Activated T-helper 1 cell treated with anti-CD3 and anti-CD28 coated beads, Interleukin-12 subunit alpha, Interleukin-12 subunit beta, Interleukin-2, Interleukin-4 antibody, amounts not matched to agents 30 ng/mL and 10 ng/mL and 1 ng/mL, durations not matched to agents 14 hours and 24 hours and 36 hours (primary cell): ENCODE results near the gene RSU1. TPM values are rescaled to one million over a fixed set of nuclear protein-coding genes. Genes with fewer than 3 reads are reported as not detected.

Experiments used
- DNase-seq: peaks from one replicate; pipeline ENCODE4 v3.0.0; 2021; ENCODE audit warnings: low spot score
- H3K27ac Mint-ChIP-seq: one replicate; pipeline ENCODE4 v1.8.0; 2021; ENCODE audit warnings: mild to moderate bottlenecking, mixed read lengths
- H3K27me3 Mint-ChIP-seq: one replicate; pipeline ENCODE4 v1.8.0; 2022; ENCODE audit warnings: mild to moderate bottlenecking, moderate library complexity, mixed read lengths; ENCODE audit not compliant: insufficient read depth
- H3K36me3 Mint-ChIP-seq: one replicate; pipeline ENCODE4 v1.8.0; 2021; ENCODE audit warnings: low read depth, mixed read lengths
- H3K4me1 Mint-ChIP-seq: one replicate; pipeline ENCODE4 v1.8.0; 2021; ENCODE audit warnings: low read depth, mixed read lengths
- H3K4me3 Mint-ChIP-seq: one replicate; pipeline ENCODE4 v1.8.0; 2021; ENCODE audit warnings: mild to moderate bottlenecking, moderate library complexity, mixed read lengths
- H3K9me3 Mint-ChIP-seq: one replicate; pipeline ENCODE4 v1.8.0; 2021; ENCODE audit warnings: mixed read lengths
- intact Hi-C: fragments of 100-400 bp; cut with micrococcal nuclease; formaldehyde crosslinking; loops from one replicate; pipeline ENCODE4 v1.15.1; 2024
- total RNA-seq: library from RNA; stranded (reverse); gene quantifications from 2 replicates; pipeline ENCODE4 v1.2.3, GENCODE V29; 2022

Gene RSU1
- total RNA-seq, 1 donor from 2014 or later: 46.9 TPM

DNA sequence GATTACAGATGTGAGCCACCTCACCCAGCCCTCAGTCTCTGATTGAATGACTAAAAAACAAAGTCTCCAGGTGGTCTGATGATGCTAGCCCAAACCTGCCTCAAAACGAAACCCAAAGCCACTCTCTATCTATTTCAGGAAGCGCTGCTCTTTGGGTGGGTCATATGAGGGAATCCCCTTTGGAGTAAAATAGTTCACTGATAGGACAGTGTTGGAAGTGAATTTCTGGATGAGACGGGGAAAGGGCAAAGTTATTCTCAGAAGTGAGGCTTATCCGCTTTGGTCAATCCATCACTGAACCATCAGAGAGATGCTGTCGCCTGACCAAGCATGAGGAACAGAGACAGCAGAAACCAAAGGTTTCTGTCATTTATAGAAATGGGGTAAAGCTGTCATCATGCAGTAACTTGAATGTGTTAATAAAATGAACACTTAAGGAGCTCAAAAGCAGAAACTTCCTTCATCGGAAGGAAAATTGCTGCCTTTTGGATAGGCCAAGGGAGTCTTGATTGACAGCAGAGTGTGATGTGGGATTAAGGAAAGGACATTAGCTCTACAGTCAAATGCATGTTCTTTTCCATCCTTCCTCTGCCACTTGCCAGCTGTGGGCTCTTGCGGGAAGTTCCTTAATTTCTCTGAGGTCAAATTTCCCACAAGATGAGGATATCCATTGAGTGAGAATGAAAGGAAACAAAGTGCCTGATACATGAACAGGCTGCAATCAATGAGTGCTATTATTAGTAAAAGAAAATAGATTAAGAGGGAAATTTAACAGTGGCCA, 230.7 kb downstream of the RSU1 start:
- no peak overlapping the region for H3K4me3 Mint-ChIP-seq
- DNase-seq: no peak
- no peak overlapping the region for H3K27ac Mint-ChIP-seq
- no peaks in the 10 kb centered on the region for H3K9me3 Mint-ChIP-seq
- intact Hi-C loops: no loop called here
- no peaks in the 10 kb centered on the region for H3K36me3 Mint-ChIP-seq
- H3K27me3 Mint-ChIP-seq: no peaks in the 10 kb centered on the region
- no peaks in the 10 kb centered on the region for H3K4me1 Mint-ChIP-seq

DNA sequence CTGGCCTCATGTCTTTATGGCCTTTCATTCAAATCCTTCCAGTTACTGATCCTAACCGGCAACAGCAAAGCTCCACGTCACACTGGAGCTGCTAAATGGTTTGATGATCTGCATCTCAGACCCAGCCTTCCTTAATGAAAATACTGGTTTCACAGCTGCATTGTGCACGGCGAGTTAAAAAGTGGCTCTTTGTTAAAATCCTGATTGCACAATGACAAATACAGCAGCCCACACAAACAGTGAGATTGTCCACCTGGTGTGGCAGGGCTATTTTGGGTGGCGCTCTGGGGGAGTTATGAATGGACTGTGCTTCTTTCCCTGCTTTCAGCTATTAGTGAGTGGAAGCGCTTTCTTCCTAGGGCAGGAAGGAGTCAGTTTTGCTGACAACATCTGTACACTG, 232.1 kb downstream of the RSU1 start:
- no peak for DNase-seq
- no peaks in the 10 kb centered on the region for H3K36me3 Mint-ChIP-seq
- intact Hi-C loops: no loop called here

DNA sequence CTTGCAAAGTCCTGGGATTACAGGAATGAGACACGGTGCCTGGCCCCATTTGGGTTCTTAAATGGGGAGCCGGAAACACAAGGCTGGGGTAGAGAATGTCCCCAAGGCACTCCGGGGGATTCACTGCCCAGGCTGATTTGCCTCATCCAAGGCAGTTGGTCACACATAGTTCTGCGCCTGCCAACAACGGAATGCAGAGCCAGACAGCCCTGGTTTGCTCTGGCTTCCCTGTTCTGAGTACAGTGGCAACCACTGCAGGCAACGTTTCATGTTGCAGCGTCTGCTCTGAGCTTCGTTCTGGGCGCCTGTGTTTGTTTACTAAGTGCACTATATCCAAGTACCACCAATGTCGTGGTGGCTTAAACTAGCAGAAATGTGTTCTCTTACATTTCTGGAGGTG, 233.8 kb downstream of the RSU1 start:
- H3K9me3 Mint-ChIP-seq: no peaks in the 10 kb centered on the region
- H3K4me3 Mint-ChIP-seq: no peak overlapping the region
- peaks cover 8% of the 10 kb centered on the region for H3K27me3 Mint-ChIP-seq
- H3K27ac Mint-ChIP-seq: no peak overlapping the region
- intact Hi-C loops: no loop called here
- no peak for DNase-seq
- no peaks in the 10 kb centered on the region for H3K4me1 Mint-ChIP-seq
- H3K36me3 Mint-ChIP-seq: no peaks in the 10 kb centered on the region

More for the DNA sequence above, 232.1 kb downstream of the RSU1 start:
- H3K9me3 Mint-ChIP-seq: no peaks in the 10 kb centered on the region
- no peak overlapping the region for H3K27ac Mint-ChIP-seq
- peaks cover 6% of the 10 kb centered on the region for H3K27me3 Mint-ChIP-seq
- H3K4me1 Mint-ChIP-seq: no peaks in the 10 kb centered on the region
- no peak overlapping the region for H3K4me3 Mint-ChIP-seq

DNA sequence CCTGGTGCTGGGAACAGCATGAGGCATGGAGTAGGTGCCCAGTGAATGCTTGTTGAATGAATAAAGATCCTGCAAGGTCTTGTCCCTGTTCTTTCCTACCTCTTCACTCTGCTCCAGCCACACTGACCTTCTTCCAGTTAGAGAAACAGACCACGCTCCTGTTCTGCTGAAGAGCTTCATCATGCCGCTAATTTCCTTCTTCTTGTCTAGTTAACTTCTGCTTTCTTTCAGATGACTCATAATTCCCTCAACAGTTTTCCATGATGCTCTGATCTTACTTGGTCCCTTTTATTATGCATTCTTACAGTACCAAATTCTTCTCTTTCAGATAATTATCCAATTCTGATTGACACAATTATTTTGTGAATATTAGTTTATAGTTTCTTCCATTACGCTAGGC, 236.0 kb downstream of the RSU1 start:
- H3K4me3 Mint-ChIP-seq: no peak overlapping the region
- H3K36me3 Mint-ChIP-seq: no peaks in the 10 kb centered on the region
- H3K27ac Mint-ChIP-seq: no peak overlapping the region
- DNase-seq: no peak
- peaks cover 8% of the 10 kb centered on the region for H3K27me3 Mint-ChIP-seq
- H3K9me3 Mint-ChIP-seq: no peaks in the 10 kb centered on the region
- intact Hi-C loops: no loop called here
- no peaks in the 10 kb centered on the region for H3K4me1 Mint-ChIP-seq

DNA sequence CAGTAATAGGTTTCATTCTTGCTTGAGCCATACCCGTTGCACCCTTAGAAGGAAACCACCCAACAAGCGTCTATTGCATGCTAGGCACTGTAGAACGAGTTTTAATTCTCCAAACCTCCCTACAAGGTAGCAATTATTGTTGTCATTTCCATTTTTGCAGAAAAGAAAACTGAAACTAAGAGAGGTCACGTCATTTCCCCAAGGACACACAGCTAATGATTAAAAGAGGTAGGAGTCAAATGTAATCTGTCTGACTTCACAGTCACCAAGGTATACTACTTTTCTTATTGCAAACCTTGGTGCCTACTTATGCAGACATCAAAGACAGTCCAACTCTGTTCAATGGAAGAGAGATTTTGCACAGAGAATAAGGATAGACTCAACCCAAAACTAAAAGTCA, 246.5 kb downstream of the RSU1 start:
- no peak for DNase-seq
- Mint-ChIP-seq H3K27ac (no peak overlapping the region), H3K27me3 (peaks cover 2% of the 10 kb centered on the region), H3K4me1 (peaks cover 2% of the 10 kb centered on the region), H3K36me3 (no peaks in the 10 kb centered on the region), H3K4me3 (no peak overlapping the region), H3K9me3 (peaks cover 3% of the 10 kb centered on the region)
- intact Hi-C loops: no loop called here

DNA sequence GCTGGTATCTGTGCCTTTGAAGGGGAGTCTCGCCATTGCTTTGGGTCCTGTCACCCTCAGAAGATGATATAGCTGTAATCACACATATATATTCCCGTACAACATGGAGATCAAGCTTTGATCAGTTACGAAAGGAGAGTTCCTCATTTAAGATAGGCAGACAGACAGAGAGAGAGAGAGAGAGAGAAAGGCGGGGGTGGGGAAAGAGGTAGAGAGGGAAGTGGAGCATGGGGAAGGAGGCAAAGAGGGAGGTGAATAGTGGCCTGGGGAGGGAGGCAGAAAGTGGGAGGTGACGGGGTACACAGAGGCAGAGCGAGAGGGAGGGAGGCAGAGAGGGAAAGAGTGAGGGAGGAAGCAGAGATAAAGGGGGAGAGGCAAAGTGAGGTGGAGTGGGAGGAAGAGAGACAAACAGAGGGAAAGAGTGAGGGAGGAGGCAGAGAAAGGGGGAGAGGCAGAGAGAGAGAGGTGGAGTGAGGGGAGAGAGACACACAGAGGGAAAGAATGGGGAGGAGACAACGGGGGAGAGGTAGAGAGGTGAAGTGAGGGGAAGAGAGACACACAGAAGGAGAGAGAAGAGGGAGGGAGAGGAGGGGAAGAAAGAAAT, 250.9 kb downstream of the RSU1 start:
- no peak for DNase-seq
- Mint-ChIP-seq H3K36me3 (no peaks in the 10 kb centered on the region), H3K9me3 (no peaks in the 10 kb centered on the region), H3K4me3 (no peak overlapping the region), H3K27me3 (peaks cover 5% of the 10 kb centered on the region), H3K27ac (no peak overlapping the region), H3K4me1 (peaks cover 6% of the 10 kb centered on the region)
- intact Hi-C loops: no loop called here

DNA sequence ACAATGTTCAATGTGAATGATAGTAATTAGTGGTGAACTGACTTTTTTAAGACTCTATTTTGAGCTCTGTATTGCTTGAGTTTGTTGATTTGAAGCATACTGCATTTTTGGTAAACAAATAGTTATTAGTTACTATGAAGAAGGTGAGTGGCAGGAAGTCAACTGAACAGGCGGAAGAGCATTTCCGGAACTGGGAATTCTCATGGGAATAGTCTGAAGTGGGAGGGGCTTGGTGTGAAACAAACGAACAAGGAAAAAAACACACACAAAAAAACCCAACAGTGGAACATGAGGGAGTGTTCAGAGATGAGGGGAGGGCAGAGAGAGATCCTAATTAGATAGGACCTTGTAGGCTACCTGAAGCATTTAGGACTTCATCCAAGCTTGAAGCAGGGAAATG, 251.6 kb downstream of the RSU1 start:
- H3K27ac Mint-ChIP-seq: no peak overlapping the region
- peaks cover 5% of the 10 kb centered on the region for H3K27me3 Mint-ChIP-seq
- no peaks in the 10 kb centered on the region for H3K9me3 Mint-ChIP-seq

DNA sequence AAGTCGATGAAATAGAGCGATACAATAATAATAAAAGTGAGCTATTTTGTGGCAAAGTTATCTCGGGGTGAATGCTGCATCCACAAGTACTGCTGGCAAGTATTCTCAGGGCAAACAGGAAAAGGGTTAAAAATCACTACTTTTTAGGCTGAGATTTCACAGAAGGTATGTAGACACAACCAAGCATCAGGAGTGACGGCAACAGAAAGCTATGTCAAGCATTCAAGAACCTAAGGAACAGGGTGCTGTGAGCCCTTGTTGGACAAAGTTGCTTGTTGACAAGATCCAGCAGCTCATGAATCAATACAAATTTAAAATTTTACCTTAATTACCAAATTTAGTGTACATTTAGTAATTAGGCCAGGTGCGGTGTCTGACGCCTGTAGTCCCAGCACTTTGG, 254.3 kb downstream of the RSU1 start:
- H3K9me3 Mint-ChIP-seq: no peaks in the 10 kb centered on the region
- no peak overlapping the region for H3K27ac Mint-ChIP-seq
- intact Hi-C loops: no loop called here
- H3K4me1 Mint-ChIP-seq: peaks cover 6% of the 10 kb centered on the region
- no peak overlapping the region for H3K4me3 Mint-ChIP-seq
- peaks cover 11% of the 10 kb centered on the region for H3K27me3 Mint-ChIP-seq
- H3K36me3 Mint-ChIP-seq: no peaks in the 10 kb centered on the region
- no peak for DNase-seq

More for the DNA sequence above, 251.6 kb downstream of the RSU1 start:
- no peak overlapping the region for H3K4me3 Mint-ChIP-seq
- peaks cover 6% of the 10 kb centered on the region for H3K4me1 Mint-ChIP-seq
- no peak for DNase-seq
- H3K36me3 Mint-ChIP-seq: no peaks in the 10 kb centered on the region
- intact Hi-C loops: no loop called here

DNA sequence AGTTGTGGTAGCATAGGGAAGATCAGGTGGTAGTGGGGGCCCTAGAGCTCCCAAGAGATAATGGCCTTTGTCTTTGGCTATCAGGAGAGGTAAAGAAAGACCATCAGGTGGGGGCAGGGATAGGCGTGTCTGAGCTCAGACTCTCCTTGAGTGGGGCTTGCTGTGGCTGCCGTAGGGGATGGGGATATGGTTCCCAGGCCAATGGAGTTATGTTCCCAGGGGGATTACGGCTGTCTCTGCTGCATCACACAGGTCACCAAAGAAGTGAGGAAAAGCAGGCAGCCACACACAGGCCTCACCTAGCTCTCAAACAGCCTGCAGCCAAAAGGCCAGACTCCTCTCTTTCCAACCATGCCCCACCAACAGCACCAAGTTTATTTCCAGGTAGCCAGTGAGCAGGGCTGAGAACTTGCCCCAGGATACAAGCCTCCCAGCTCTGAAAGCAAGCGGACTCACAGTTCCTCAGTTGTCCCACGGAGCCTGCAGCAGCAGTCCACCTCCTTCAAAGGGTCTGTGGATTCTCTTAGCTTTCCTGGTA, 257.9 kb downstream of the RSU1 start:
- Mint-ChIP-seq H3K27ac (no peak overlapping the region), H3K36me3 (no peaks in the 10 kb centered on the region), H3K27me3 (peaks cover 21% of the 10 kb centered on the region), H3K9me3 (no peaks in the 10 kb centered on the region), H3K4me1 (no peaks in the 10 kb centered on the region), H3K4me3 (no peak overlapping the region)
- no peak for DNase-seq
- intact Hi-C loops: no loop called here

DNA sequence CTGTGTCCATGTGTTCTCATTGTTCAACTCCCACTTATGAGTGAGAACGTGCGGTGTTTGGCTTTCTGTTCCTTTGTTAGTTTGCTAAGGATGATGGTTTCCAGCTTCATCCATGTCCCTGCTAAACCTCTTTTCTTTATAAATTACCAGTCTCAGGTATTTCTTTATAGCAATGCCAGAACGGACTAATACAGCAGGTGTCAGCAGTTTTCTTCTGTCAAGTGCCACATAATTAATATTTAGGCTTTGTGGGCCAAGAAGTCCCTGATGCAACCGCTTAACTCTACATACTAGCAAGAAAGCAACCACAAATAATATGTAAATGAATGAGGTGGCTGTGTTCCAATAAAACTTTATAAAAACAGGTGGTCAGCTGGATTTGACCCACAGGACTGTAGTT, 269.3 kb downstream of the RSU1 start:
- intact Hi-C loops: loop anchor here (10.0 kb wide), 1 partner anchor 227 kb away; no protein-coding TSS in a partner anchor
- Mint-ChIP-seq H3K9me3 (no peaks in the 10 kb centered on the region), H3K36me3 (no peaks in the 10 kb centered on the region), H3K4me1 (peaks cover 7% of the 10 kb centered on the region), H3K4me3 (no peak overlapping the region), H3K27ac (no peak overlapping the region), H3K27me3 (peaks cover 2% of the 10 kb centered on the region)
- DNase-seq: no peak

DNA sequence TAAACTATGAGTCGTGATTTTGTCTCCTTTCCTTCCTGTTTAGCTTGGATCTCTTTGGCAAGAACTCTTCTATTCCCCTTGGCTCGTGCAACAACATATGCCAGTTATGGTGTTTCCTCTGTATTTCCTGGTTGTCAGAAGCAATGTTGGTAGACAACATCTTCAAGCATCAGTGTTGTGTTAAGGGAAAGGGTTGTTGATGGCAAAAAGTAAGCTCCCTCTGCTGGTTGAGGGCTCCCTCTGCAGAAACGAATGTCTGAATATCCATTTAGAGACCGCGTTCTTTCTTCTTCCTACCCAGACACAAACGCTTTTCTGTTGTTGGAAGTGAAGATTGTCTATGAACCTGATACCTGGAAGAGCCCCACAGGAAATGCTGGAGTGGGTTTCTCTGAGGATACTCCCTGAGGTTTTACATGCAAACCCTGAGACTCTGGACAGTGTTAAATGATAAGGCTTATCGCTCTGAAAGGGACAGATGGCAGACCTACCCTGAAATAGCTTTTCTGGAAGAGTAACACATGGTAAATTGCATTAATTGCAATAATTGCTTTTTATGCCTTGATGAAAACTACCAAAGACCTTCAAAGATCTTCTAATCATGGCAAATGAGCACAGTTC, 272.0 kb downstream of the RSU1 start:
- Mint-ChIP-seq H3K9me3 (no peaks in the 10 kb centered on the region), H3K36me3 (no peaks in the 10 kb centered on the region), H3K4me1 (peaks cover 7% of the 10 kb centered on the region), H3K27ac (no peak overlapping the region), H3K4me3 (no peak overlapping the region), H3K27me3 (peaks cover 5% of the 10 kb centered on the region)
- no peak for DNase-seq
- intact Hi-C loops: loop anchor here (1.0 to 10.0 kb wide), 2 partner anchors 230 to 643 kb away; no protein-coding TSS in a partner anchor

DNA sequence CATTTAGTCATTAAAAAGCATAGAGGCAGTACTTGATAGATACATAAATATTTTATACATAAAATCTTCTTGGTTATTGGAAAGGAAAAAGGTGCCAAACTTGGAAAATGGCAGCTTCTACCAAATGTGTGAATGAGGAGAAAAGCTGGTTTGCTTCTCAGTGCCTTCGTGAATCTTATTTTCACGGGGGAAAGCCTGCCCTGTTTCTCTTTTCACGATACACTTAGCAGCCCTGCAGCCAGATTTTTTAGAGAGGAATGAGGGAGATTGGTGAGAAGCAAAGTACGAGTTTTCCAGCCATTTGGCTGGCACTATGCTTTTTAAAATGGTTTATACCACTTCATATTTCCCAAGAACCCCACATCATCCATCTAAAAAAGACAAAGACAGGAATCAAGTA, 272.6 kb downstream of the RSU1 start:
- no peak for DNase-seq
- Mint-ChIP-seq H3K27ac (no peak overlapping the region), H3K27me3 (peaks cover 6% of the 10 kb centered on the region), H3K9me3 (no peaks in the 10 kb centered on the region), H3K36me3 (no peaks in the 10 kb centered on the region), H3K4me3 (no peak overlapping the region), H3K4me1 (peaks cover 7% of the 10 kb centered on the region)
- intact Hi-C loops: loop anchor here (10.0 kb wide), 1 partner anchor 230 kb away; no protein-coding TSS in a partner anchor

DNA sequence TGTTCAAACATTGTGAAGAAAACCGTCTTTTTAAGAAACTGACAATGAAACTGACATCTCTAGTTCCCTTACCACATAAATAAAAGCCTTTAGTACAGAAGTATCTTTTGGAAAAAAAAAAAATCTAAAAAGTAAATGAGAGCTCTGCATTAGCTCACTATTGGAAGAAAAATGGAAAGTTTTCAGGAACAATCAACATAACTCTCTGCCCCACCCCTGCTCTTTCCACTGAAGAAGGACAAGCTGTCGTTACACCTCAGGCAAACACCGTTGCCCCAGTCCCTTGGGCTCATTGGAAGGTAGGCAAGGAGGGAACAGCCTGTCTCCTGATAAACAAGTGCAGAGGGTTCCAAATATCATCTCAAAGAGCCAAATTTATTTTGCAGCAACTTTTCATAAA, 273.1 kb downstream of the RSU1 start:
- H3K36me3 Mint-ChIP-seq: no peaks in the 10 kb centered on the region
- no peak for DNase-seq
- peaks cover 7% of the 10 kb centered on the region for H3K4me1 Mint-ChIP-seq
- H3K27me3 Mint-ChIP-seq: peaks cover 8% of the 10 kb centered on the region
- intact Hi-C loops: loop anchor here (10.0 kb wide), 1 partner anchor 231 kb away; no protein-coding TSS in a partner anchor
- no peak overlapping the region for H3K4me3 Mint-ChIP-seq
- H3K9me3 Mint-ChIP-seq: no peaks in the 10 kb centered on the region
- no peak overlapping the region for H3K27ac Mint-ChIP-seq
